GM23338 (cell line): ENCODE data around the gene FNDC10. TPM values are rescaled to one million over a fixed set of nuclear protein-coding genes. Genes with fewer than 3 reads are reported as not detected.

Source experiments
- ATAC-seq: fragments of 200-7000 bp; cut with Tn5 transposase; 3 replicates; pipeline ENCODE4 v1.9.1; 2020
- DNase-seq: peaks from one replicate; pipeline ENCODE4 v3.0.0-alpha.2; 2015; ENCODE audit warnings: low spot score
- H2AFZ ChIP-seq: fragments of 200-600 bp; sonication (generic); 2 replicates; pipeline ENCODE4 v1.8.0; 2016; ENCODE audit warnings: antibody characterized with exemption, mild to moderate bottlenecking, moderate library complexity
- H3F3A ChIP-seq: fragments of 200-600 bp; sonication (generic); replicated peaks from 2 replicates; pipeline ENCODE4 v1.8.0; 2017; ENCODE audit warnings: antibody characterized with exemption, mixed run types, low read depth
- H3K27ac ChIP-seq: fragments of 200-600 bp; sonication (generic); 2 replicates; pipeline ENCODE4 v1.6.1; 2016; ENCODE audit warnings: low read depth
- H3K27me3 ChIP-seq: fragments of 200-600 bp; sonication (generic); 2 replicates; pipeline ENCODE4 v1.8.0; 2016; ENCODE audit warnings: mild to moderate bottlenecking, mixed run types, moderate library complexity; ENCODE audit not compliant: insufficient read depth
- H3K36me3 ChIP-seq: fragments of 200-600 bp; sonication (generic); 2 replicates; pipeline ENCODE4 v1.8.0; 2016; ENCODE audit warnings: mild to moderate bottlenecking; ENCODE audit not compliant: insufficient read depth
- H3K4me1 ChIP-seq: fragments of 200-600 bp; sonication (generic); 2 replicates; pipeline ENCODE4 v1.8.0; 2016; ENCODE audit warnings: mild to moderate bottlenecking, moderate library complexity; ENCODE audit not compliant: insufficient read depth
- H3K4me2 ChIP-seq: fragments of 200-600 bp; sonication (generic); 2 replicates; pipeline ENCODE4 v1.7.1; 2017; ENCODE audit warnings: mixed run types
- H3K4me3 ChIP-seq: fragments of 200-600 bp; sonication (generic); 2 replicates; pipeline ENCODE4 v1.6.1; 2016; ENCODE audit warnings: mixed run types
- H3K79me2 ChIP-seq: fragments of 200-600 bp; sonication (generic); replicated peaks from 2 replicates; pipeline ENCODE4 v1.8.0; 2017; ENCODE audit warnings: mild to moderate bottlenecking; ENCODE audit not compliant: insufficient read depth
- H3K9me2 ChIP-seq: fragments of 200-600 bp; sonication (generic); 2 replicates; pipeline ENCODE4 v1.8.0; 2017; ENCODE audit not compliant: insufficient read depth
- H4K20me1 ChIP-seq: fragments of 200-600 bp; sonication (generic); replicated peaks from 2 replicates; pipeline ENCODE4 v1.8.0; 2017; ENCODE audit warnings: mild to moderate bottlenecking; ENCODE audit not compliant: insufficient read depth
- H3K27ac Mint-ChIP-seq: 2 replicates; pipeline ENCODE4 v1.8.0; 2020; ENCODE audit warnings: inconsistent platforms, mild to moderate bottlenecking, moderate library complexity, mixed read lengths
- H3K27me3 Mint-ChIP-seq: 3 replicates; pipeline ENCODE4 v1.8.0; 2022; ENCODE audit warnings: low read depth, mild to moderate bottlenecking, moderate library complexity, mixed read lengths, inconsistent platforms; ENCODE audit not compliant: insufficient read depth, poor library complexity
- H3K36me3 Mint-ChIP-seq: 3 replicates; pipeline ENCODE4 v1.8.0; 2021; ENCODE audit warnings: low read depth, mild to moderate bottlenecking, inconsistent platforms, moderate library complexity, mixed read lengths
- H3K4me1 Mint-ChIP-seq: 3 replicates; pipeline ENCODE4 v1.8.0; 2020; ENCODE audit warnings: mild to moderate bottlenecking, inconsistent platforms, mixed read lengths
- H3K4me3 Mint-ChIP-seq: 3 replicates; pipeline ENCODE4 v1.8.0; 2021; ENCODE audit warnings: moderate library complexity, mild to moderate bottlenecking, inconsistent platforms, mixed read lengths
- H3K9me3 Mint-ChIP-seq: 3 replicates; pipeline ENCODE4 v1.8.0; 2020; ENCODE audit warnings: moderate library complexity, mild to moderate bottlenecking, inconsistent platforms, mixed read lengths
- CREB1 ChIP-seq: fragments of 250-450 bp; sonication (Bioruptor Pico); IDR thresholded peaks from 2 replicates; pipeline ENCODE4 v1.5.0; 2020; ENCODE audit warnings: low read depth, mild to moderate bottlenecking, moderate library complexity
- CTCF ChIP-seq, 2 experiments: fragments of 200-600 bp in 1 of 2; sonication (generic) in 1 of 2; conservative IDR thresholded peaks; 2 replicates each; pipeline versions ENCODE4 v1.5.1 to v1.6.1; 2016 to 2017; ENCODE audit warnings: antibody characterized with exemption in 2 of 2, low read depth in 2 of 2, mild to moderate bottlenecking in 2 of 2, moderate library complexity in 1 of 2
- ETS1 ChIP-seq: IDR thresholded peaks from 2 replicates; pipeline ENCODE4 v1.6.1; 2016; ENCODE audit warnings: antibody characterized with exemption
- EZH2 ChIP-seq: fragments of 200-600 bp; sonication (generic); IDR thresholded peaks from one replicate; pipeline ENCODE4 v1.8.0; 2017; ENCODE audit warnings: antibody characterized with exemption, mild to moderate bottlenecking, low read depth; ENCODE audit not compliant: unreplicated experiment
- EZH2phosphoT487 ChIP-seq: fragments of 200-600 bp; sonication (generic); IDR thresholded peaks from one replicate; pipeline ENCODE4 v1.8.1; 2018; ENCODE audit warnings: antibody characterized with exemption; ENCODE audit not compliant: unreplicated experiment
- JUNB ChIP-seq: IDR thresholded peaks from one replicate; pipeline ENCODE4 v1.6.1; 2016; ENCODE audit warnings: antibody characterized with exemption; ENCODE audit not compliant: unreplicated experiment
- NANOG ChIP-seq: IDR thresholded peaks from 2 replicates; pipeline ENCODE4 v1.6.1; 2016; ENCODE audit warnings: antibody characterized with exemption, borderline replicate concordance
- POLR2AphosphoS5 ChIP-seq: IDR thresholded peaks from 2 replicates; pipeline ENCODE4 v1.6.1; 2016; ENCODE audit warnings: antibody characterized with exemption, low read depth
- STAT1 ChIP-seq: IDR thresholded peaks from one replicate; pipeline ENCODE4 v1.6.1; 2016; ENCODE audit warnings: antibody characterized with exemption; ENCODE audit not compliant: unreplicated experiment
- ZNF114 ChIP-seq: fragments of 250-450 bp; sonication (Bioruptor Pico); IDR thresholded peaks from 2 replicates; pipeline ENCODE4 v1.5.0; 2020; ENCODE audit warnings: mild to moderate bottlenecking, moderate library complexity
- ZNF331 ChIP-seq: fragments of 250-450 bp; sonication (Bioruptor Pico); IDR thresholded peaks from 2 replicates; pipeline ENCODE4 v1.5.0; 2020; ENCODE audit warnings: low read depth, mild to moderate bottlenecking, moderate library complexity
- polyA plus RNA-seq: library from polyadenylated mRNA; unstranded; fragments of >200 nt; fragmentation: Nextera tagmentation; extraction: Ambion mirVana; gene quantifications from 2 replicates; pipeline ENCODE4 v1.2.1, GENCODE V29; 2016
- total RNA-seq: library from RNA; depleted of rRNA; stranded (reverse); fragments of >200 nt; shearing (Covaris generic); gene quantifications from 2 replicates; pipeline ENCODE4 v1.2.3, GENCODE V29; 2014
- TF ChIP-seq, protein P1 (sequence below): fragments of 250-450 bp; sonication (Bioruptor Pico); IDR thresholded peaks from 2 replicates; pipeline ENCODE4 v1.5.0; 2020; ENCODE audit warnings: mild to moderate bottlenecking, moderate library complexity
- TF ChIP-seq, protein P2 (sequence below): IDR thresholded peaks from one replicate; pipeline ENCODE4 v1.6.1; 2018; ENCODE audit warnings: antibody characterized with exemption; ENCODE audit not compliant: unreplicated experiment

Gene FNDC10
- total and polyA plus RNA-seq, 2 experiments from 2014 or later: 7.7 to 15.1 TPM

- H2AFZ ChIP-seq: no peak overlapping the region
- TF ChIP-seq STAT1 (no peak), CTCF (conservative IDR thresholded peaks at IDR 0.05; ENCODE audit: low read depth in 2 of 2) (no peak), CREB1 (CRISPR knock-in tag) (no peak), ZNF331 (CRISPR knock-in tag) (no peak), ZNF114 (CRISPR knock-in tag) (no peak), EZH2phosphoT487 (no peak), EZH2 (no peak), NANOG (no peak), ETS1 (no peak), POLR2AphosphoS5 (no peak), JUNB (no peak)
- TF ChIP-seq, protein P1, sequence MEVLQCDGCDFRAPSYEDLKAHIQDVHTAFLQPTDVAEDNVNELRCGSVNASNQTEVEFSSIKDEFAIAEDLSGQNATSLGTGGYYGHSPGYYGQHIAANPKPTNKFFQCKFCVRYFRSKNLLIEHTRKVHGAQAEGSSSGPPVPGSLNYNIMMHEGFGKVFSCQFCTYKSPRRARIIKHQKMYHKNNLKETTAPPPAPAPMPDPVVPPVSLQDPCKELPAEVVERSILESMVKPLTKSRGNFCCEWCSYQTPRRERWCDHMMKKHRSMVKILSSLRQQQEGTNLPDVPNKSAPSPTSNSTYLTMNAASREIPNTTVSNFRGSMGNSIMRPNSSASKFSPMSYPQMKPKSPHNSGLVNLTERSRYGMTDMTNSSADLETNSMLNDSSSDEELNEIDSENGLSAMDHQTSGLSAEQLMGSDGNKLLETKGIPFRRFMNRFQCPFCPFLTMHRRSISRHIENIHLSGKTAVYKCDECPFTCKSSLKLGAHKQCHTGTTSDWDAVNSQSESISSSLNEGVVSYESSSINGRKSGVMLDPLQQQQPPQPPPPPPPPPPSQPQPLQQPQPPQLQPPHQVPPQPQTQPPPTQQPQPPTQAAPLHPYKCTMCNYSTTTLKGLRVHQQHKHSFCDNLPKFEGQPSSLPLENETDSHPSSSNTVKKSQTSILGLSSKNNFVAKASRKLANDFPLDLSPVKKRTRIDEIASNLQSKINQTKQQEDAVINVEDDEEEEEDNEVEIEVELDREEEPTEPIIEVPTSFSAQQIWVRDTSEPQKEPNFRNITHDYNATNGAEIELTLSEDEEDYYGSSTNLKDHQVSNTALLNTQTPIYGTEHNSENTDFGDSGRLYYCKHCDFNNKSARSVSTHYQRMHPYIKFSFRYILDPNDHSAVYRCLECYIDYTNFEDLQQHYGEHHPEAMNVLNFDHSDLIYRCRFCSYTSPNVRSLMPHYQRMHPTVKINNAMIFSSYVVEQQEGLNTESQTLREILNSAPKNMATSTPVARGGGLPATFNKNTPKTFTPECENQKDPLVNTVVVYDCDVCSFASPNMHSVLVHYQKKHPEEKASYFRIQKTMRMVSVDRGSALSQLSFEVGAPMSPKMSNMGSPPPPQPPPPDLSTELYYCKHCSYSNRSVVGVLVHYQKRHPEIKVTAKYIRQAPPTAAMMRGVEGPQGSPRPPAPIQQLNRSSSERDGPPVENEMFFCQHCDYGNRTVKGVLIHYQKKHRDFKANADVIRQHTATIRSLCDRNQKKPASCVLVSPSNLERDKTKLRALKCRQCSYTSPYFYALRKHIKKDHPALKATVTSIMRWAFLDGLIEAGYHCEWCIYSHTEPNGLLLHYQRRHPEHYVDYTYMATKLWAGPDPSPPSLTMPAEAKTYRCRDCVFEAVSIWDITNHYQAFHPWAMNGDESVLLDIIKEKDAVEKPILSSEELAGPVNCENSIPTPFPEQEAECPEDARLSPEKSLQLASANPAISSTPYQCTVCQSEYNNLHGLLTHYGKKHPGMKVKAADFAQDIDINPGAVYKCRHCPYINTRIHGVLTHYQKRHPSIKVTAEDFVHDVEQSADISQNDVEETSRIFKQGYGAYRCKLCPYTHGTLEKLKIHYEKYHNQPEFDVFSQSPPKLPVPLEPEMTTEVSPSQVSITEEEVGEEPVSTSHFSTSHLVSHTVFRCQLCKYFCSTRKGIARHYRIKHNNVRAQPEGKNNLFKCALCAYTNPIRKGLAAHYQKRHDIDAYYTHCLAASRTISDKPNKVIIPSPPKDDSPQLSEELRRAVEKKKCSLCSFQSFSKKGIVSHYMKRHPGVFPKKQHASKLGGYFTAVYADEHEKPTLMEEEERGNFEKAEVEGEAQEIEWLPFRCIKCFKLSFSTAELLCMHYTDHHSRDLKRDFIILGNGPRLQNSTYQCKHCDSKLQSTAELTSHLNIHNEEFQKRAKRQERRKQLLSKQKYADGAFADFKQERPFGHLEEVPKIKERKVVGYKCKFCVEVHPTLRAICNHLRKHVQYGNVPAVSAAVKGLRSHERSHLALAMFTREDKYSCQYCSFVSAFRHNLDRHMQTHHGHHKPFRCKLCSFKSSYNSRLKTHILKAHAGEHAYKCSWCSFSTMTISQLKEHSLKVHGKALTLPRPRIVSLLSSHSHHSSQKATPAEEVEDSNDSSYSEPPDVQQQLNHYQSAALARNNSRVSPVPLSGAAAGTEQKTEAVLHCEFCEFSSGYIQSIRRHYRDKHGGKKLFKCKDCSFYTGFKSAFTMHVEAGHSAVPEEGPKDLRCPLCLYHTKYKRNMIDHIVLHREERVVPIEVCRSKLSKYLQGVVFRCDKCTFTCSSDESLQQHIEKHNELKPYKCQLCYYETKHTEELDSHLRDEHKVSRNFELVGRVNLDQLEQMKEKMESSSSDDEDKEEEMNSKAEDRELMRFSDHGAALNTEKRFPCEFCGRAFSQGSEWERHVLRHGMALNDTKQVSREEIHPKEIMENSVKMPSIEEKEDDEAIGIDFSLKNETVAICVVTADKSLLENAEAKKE: no peak
- TF ChIP-seq, protein P2, sequence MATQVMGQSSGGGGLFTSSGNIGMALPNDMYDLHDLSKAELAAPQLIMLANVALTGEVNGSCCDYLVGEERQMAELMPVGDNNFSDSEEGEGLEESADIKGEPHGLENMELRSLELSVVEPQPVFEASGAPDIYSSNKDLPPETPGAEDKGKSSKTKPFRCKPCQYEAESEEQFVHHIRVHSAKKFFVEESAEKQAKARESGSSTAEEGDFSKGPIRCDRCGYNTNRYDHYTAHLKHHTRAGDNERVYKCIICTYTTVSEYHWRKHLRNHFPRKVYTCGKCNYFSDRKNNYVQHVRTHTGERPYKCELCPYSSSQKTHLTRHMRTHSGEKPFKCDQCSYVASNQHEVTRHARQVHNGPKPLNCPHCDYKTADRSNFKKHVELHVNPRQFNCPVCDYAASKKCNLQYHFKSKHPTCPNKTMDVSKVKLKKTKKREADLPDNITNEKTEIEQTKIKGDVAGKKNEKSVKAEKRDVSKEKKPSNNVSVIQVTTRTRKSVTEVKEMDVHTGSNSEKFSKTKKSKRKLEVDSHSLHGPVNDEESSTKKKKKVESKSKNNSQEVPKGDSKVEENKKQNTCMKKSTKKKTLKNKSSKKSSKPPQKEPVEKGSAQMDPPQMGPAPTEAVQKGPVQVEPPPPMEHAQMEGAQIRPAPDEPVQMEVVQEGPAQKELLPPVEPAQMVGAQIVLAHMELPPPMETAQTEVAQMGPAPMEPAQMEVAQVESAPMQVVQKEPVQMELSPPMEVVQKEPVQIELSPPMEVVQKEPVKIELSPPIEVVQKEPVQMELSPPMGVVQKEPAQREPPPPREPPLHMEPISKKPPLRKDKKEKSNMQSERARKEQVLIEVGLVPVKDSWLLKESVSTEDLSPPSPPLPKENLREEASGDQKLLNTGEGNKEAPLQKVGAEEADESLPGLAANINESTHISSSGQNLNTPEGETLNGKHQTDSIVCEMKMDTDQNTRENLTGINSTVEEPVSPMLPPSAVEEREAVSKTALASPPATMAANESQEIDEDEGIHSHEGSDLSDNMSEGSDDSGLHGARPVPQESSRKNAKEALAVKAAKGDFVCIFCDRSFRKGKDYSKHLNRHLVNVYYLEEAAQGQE: no peak
- no peak for DNase-seq
- no peak overlapping the region for H3K4me3 Mint-ChIP-seq
- no peaks in the 10 kb centered on the region for H3K4me1 ChIP-seq
- no peaks in the 10 kb centered on the region for H3K36me3 Mint-ChIP-seq
- no peak for ATAC-seq
- no peak overlapping the region for H3K4me2 ChIP-seq
- H3K36me3 ChIP-seq: no peaks in the 10 kb centered on the region
- peaks cover 5% of the 10 kb centered on the region for H3K27me3 Mint-ChIP-seq
- peaks cover 6% of the 10 kb centered on the region; the same call in 2 of the 3 replicates for H3K4me1 Mint-ChIP-seq
- H3K9me3 Mint-ChIP-seq: no peaks in the 10 kb centered on the region
- H3F3A ChIP-seq: no peaks in the 10 kb centered on the region
- no peaks in the 10 kb centered on the region for H4K20me1 ChIP-seq
- H3K79me2 ChIP-seq: no peaks in the 10 kb centered on the region
- H3K27me3 ChIP-seq: no peaks in the 10 kb centered on the region
- H3K4me3 ChIP-seq: no peak overlapping the region
- H3K9me2 ChIP-seq: no peaks in the 10 kb centered on the region
- no peak overlapping the region for H3K27ac ChIP-seq
- H3K27ac Mint-ChIP-seq: no peak overlapping the region
Measured at GRCh38 chr1:1582585-1583346, 17.2 kb downstream of the FNDC10 start.
